GM10248 (cell line): ENCODE measurements around the gene STK17A.

Experiments used
- CTCF ChIA-PET: fragments of 300-600 bp; sonication (Branson Sonifier 250); formaldehyde crosslinking; extraction: SDS; loops from one replicate; lab custom pipeline; 2021; ENCODE audit warnings: antibody characterized with exemption; lab: Yijun Ruan, JAX
- POLR2A ChIA-PET: fragments of 350-650 bp; sonication (Branson Sonifier 250); formaldehyde crosslinking; extraction: SDS; loops from one replicate; lab custom pipeline; 2020; ENCODE audit warnings: antibody characterized with exemption; lab: Yijun Ruan, JAX
- DNase-seq: peaks from one replicate; pipeline ENCODE4 v3.0.0; 2012; ENCODE audit errors: extremely low spot score
- CTCF ChIP-seq: IDR thresholded peaks from 2 replicates; pipeline ENCODE4 v1.5.1; 2012; ENCODE audit warnings: mild to moderate bottlenecking, low read depth; ENCODE audit errors: extremely low read depth, missing control alignments, control extremely low read depth

The STK17A gene

GRCh38 chr7:43674559-43675436 lies 91.9 kb downstream of the STK17A start:
- no peak for DNase-seq
- CTCF ChIA-PET: interaction anchor here (0.7 to 1.1 kb wide), 4 partner anchors 9 to 92 kb away, joined by 3 to 4 read pairs (median 3); partner anchors contain the start of gene STK17A
- POLR2A ChIA-PET: no interaction called here
- no peak for TF ChIP-seq CTCF
